Lung (tissue), 12 donors: ENCODE data around the gene BCL2. TPM values are rescaled to one million over a fixed set of nuclear protein-coding genes. Genes with fewer than 3 reads are reported as not detected.

Experiments
- ATAC-seq: fragments of 200-7000 bp; cut with Tn5 transposase; one replicate; pipeline ENCODE4 v1.9.1; 2020; ENCODE audit warnings: moderate number of reproducible peaks; ENCODE audit not compliant: insufficient read depth, low FRiP score
- DNase-seq, 3 donors: peaks; one replicate each; pipeline ENCODE4 v3.0.0-alpha.2; 2013 to 2017
- H3K27ac ChIP-seq, 2 donors: one replicate each; pipeline ENCODE4 v1.5.1; 2013; ENCODE audit warnings: mild to moderate bottlenecking in 2 of 2, moderate library complexity in 2 of 2, control low read depth in 1 of 2, inconsistent platforms in 1 of 2, low read depth in 1 of 2, low read length in 1 of 2
- H3K27me3 ChIP-seq, 3 donors: one replicate each; pipeline ENCODE4 v1.5.1; 2013; ENCODE audit warnings: low read length in 2 of 3; ENCODE audit not compliant: control insufficient read depth in 3 of 3, insufficient read depth in 3 of 3
- H3K36me3 ChIP-seq, 4 donors: one replicate each; pipeline ENCODE4 v1.5.1; 2013; ENCODE audit warnings: low read length in 4 of 4, mild to moderate bottlenecking in 1 of 4, moderate library complexity in 1 of 4; ENCODE audit not compliant: control insufficient read depth in 4 of 4, insufficient read depth in 4 of 4
- H3K4me1 ChIP-seq, 5 donors: one replicate each; pipeline ENCODE4 v1.5.1; 2013; ENCODE audit warnings: low read length in 5 of 5, mild to moderate bottlenecking in 2 of 5, moderate library complexity in 1 of 5; ENCODE audit not compliant: control insufficient read depth in 5 of 5, insufficient read depth in 5 of 5
- H3K4me3 ChIP-seq: one replicate; pipeline ENCODE4 v1.5.1; 2013; ENCODE audit warnings: mild to moderate bottlenecking, control low read depth, moderate library complexity
- H3K9ac ChIP-seq, 2 donors: one replicate each; pipeline ENCODE4 v1.5.1; 2013; ENCODE audit warnings: low read length in 2 of 2, control low read depth in 1 of 2; ENCODE audit not compliant: insufficient read depth in 1 of 2
- H3K9me3 ChIP-seq, 4 donors: one replicate each; pipeline ENCODE4 v1.5.1; 2013; ENCODE audit warnings: low read length in 3 of 4, mild to moderate bottlenecking in 1 of 4, moderate library complexity in 1 of 4; ENCODE audit not compliant: control insufficient read depth in 4 of 4, insufficient read depth in 3 of 4
- WGBS, 2 donors: extraction: QIAGEN DNeasy Blood & Tissue Kit; methylation state at CpG; one replicate each; pipeline ENCODE4 v1.1.7; 2013; 5-methylcytosine and 5-hydroxymethylcytosine counted together
- polyA plus RNA-seq, 2 donors: library from polyadenylated mRNA; stranded (reverse); fragments of 200-250 nt; gene quantifications; one replicate each; pipeline ENCODE4 v1.2.1, GENCODE V29; 2013
- total RNA-seq, 2 donors: library from RNA; depleted of rRNA in 1 of 2; stranded (reverse); fragments of >200 nt in 1 of 2; gene quantifications; one replicate each; pipeline ENCODE4 v1.2.1, GENCODE V29; 2014 to 2021
- TF ChIP-seq, protein P1 (sequence below): IDR thresholded peaks from 2 replicates; pipeline ENCODE4 v1.5.1; 2012; ENCODE audit warnings: mild to moderate bottlenecking; ENCODE audit errors: control extremely low read depth, extremely low read depth
- donor health status: control.
- donor health status: control.
- donor health status: Bipolar disorder and iron deficiency.
- donor health status: healthy.
- donor health status: DM: yes; HTN: yes; CAD: no.

The BCL2 gene
- total and polyA plus RNA-seq, 4 donors, result 1.5 to 30.9 (median 5.3) TPM

- Histone ChIP-seq H3K27ac (peak overlapping the region in 1 of 2 donors; percentile 38), H3K9ac (no peak overlapping the region), H3K27me3 (no peaks in the 10 kb centered on the region), H3K4me1 (peaks cover 0 to 8% (median 0%) of the 10 kb centered on the region in 5 donors), H3K36me3 (peaks cover 31 to 43% (median 41%) of the 10 kb centered on the region in 4 donors), H3K9me3 (peaks cover 0 to 1% (median 0%) of the 10 kb centered on the region in 4 donors), H3K4me3 (no peak overlapping the region)
- ATAC-seq (no peak), DNase-seq (no peak)
- TF ChIP-seq, protein P1, sequence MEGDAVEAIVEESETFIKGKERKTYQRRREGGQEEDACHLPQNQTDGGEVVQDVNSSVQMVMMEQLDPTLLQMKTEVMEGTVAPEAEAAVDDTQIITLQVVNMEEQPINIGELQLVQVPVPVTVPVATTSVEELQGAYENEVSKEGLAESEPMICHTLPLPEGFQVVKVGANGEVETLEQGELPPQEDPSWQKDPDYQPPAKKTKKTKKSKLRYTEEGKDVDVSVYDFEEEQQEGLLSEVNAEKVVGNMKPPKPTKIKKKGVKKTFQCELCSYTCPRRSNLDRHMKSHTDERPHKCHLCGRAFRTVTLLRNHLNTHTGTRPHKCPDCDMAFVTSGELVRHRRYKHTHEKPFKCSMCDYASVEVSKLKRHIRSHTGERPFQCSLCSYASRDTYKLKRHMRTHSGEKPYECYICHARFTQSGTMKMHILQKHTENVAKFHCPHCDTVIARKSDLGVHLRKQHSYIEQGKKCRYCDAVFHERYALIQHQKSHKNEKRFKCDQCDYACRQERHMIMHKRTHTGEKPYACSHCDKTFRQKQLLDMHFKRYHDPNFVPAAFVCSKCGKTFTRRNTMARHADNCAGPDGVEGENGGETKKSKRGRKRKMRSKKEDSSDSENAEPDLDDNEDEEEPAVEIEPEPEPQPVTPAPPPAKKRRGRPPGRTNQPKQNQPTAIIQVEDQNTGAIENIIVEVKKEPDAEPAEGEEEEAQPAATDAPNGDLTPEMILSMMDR, result no peak
- 91 to 95% methylated on average over 7 of the region's 7 CpGs for WGBS, 2 donors
Observed at GRCh38 chr18:63346480-63347183, 27.1 kb upstream of the BCL2 start.

- H3K4me1 ChIP-seq, result peaks cover 0 to 8% (median 0%) of the 10 kb centered on the region in 5 donors
- no peaks in the 10 kb centered on the region for H3K27me3 ChIP-seq
- H3K36me3 ChIP-seq, result peaks cover 29 to 43% (median 36%) of the 10 kb centered on the region in 4 donors
- peaks cover 0 to 1% (median 0%) of the 10 kb centered on the region in 4 donors for H3K9me3 ChIP-seq
- TF ChIP-seq, protein P1, result no peak
- no peak overlapping the region for H3K4me3 ChIP-seq
- ATAC-seq (no peak), DNase-seq (no peak)
- WGBS, 2 donors, result 65 to 81% methylated on average over 7 of the region's 7 CpGs
- H3K27ac ChIP-seq, result peak overlapping the region in 1 of 2 donors; percentile 38
- H3K9ac ChIP-seq, result no peak overlapping the region
Observed at GRCh38 chr18:63346031-63346430, 26.5 kb upstream of the BCL2 start.

GRCh38 chr18:63344918-63345317 is 25.3 kb upstream of the BCL2 start:
- ATAC-seq, result no peak
- 76 to 85% methylated on average over 2 of the region's 2 CpGs for WGBS, 2 donors

More at GRCh38 chr18:63344918-63345317, 25.3 kb upstream of the BCL2 start:
- H3K4me3 ChIP-seq, result no peak overlapping the region
- H3K27ac ChIP-seq, result no peak overlapping the region
- peaks cover 0 to 8% (median 0%) of the 10 kb centered on the region in 5 donors for H3K4me1 ChIP-seq
- H3K36me3 ChIP-seq, result peaks cover 22 to 40% (median 30%) of the 10 kb centered on the region in 4 donors
- no peak for DNase-seq
- H3K9me3 ChIP-seq, result peaks cover 0 to 1% (median 0%) of the 10 kb centered on the region in 4 donors
- H3K27me3 ChIP-seq, result no peaks in the 10 kb centered on the region
- H3K9ac ChIP-seq, result no peak overlapping the region
- TF ChIP-seq, protein P1, result no peak
